GM23338 (cell line): Measurements from ENCODE around the gene RAB20.

Experiments
- CREB1 ChIP-seq: fragments of 250-450 bp; sonication (Bioruptor Pico); IDR thresholded peaks from 2 replicates; pipeline ENCODE4 v1.5.0; 2020; ENCODE audit warnings: low read depth, mild to moderate bottlenecking, moderate library complexity
- EZH2 ChIP-seq: fragments of 200-600 bp; sonication (generic); IDR thresholded peaks from one replicate; pipeline ENCODE4 v1.8.0; 2017; ENCODE audit warnings: antibody characterized with exemption, mild to moderate bottlenecking, low read depth; ENCODE audit not compliant: unreplicated experiment
- EZH2phosphoT487 ChIP-seq: fragments of 200-600 bp; sonication (generic); IDR thresholded peaks from one replicate; pipeline ENCODE4 v1.8.1; 2018; ENCODE audit warnings: antibody characterized with exemption; ENCODE audit not compliant: unreplicated experiment
- POLR2AphosphoS5 ChIP-seq: IDR thresholded peaks from 2 replicates; pipeline ENCODE4 v1.6.1; 2016; ENCODE audit warnings: antibody characterized with exemption, low read depth
- REST ChIP-seq: IDR thresholded peaks from one replicate; pipeline ENCODE4 v1.6.1; 2018; ENCODE audit warnings: antibody characterized with exemption; ENCODE audit not compliant: unreplicated experiment
- TF ChIP-seq, protein P1 (sequence below), 2 experiments: fragments of 200-600 bp in 1 of 2; sonication (generic) in 1 of 2; conservative IDR thresholded peaks; 2 replicates each; pipeline versions ENCODE4 v1.5.1 to v1.6.1; 2016 to 2017; ENCODE audit warnings: antibody characterized with exemption in 2 of 2, low read depth in 2 of 2, mild to moderate bottlenecking in 2 of 2, moderate library complexity in 1 of 2

- TF ChIP-seq, protein P1, sequence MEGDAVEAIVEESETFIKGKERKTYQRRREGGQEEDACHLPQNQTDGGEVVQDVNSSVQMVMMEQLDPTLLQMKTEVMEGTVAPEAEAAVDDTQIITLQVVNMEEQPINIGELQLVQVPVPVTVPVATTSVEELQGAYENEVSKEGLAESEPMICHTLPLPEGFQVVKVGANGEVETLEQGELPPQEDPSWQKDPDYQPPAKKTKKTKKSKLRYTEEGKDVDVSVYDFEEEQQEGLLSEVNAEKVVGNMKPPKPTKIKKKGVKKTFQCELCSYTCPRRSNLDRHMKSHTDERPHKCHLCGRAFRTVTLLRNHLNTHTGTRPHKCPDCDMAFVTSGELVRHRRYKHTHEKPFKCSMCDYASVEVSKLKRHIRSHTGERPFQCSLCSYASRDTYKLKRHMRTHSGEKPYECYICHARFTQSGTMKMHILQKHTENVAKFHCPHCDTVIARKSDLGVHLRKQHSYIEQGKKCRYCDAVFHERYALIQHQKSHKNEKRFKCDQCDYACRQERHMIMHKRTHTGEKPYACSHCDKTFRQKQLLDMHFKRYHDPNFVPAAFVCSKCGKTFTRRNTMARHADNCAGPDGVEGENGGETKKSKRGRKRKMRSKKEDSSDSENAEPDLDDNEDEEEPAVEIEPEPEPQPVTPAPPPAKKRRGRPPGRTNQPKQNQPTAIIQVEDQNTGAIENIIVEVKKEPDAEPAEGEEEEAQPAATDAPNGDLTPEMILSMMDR (conservative IDR thresholded peaks at IDR 0.05; ENCODE audit: low read depth in 2 of 2): no peak
- no peak for TF ChIP-seq EZH2phosphoT487
- TF ChIP-seq REST: no peak
- no peak for TF ChIP-seq POLR2AphosphoS5
- TF ChIP-seq EZH2: no peak
- TF ChIP-seq CREB1 (CRISPR knock-in tag): no peak
Observed at GRCh38 chr13:110478405-110479214, 82.9 kb downstream of the RAB20 start.
